Endometrial microvascular endothelial cells (primary cell): ENCODE data around the gene PLEKHN1. TPM values are rescaled to one million over a fixed set of nuclear protein-coding genes. Genes with fewer than 3 reads are reported as not detected.

Experiments
- in situ Hi-C: cut with HindIII; loops from 2 replicates; pipeline ENCODE4 v1.10.0; 2017; ENCODE audit warnings: low sequenced_read_pairs, low pct_unique_long_range_greater_than_20kb; ENCODE audit errors: inconsistent ontology term
- total RNA-seq: library from RNA; depleted of rRNA; stranded (reverse); fragments of >200 nt; gene quantifications from one replicate; pipeline ENCODE4 v1.2.3, GENCODE V29; 2015; ENCODE audit errors: inconsistent ontology term

PLEKHN1 gene, protein sequence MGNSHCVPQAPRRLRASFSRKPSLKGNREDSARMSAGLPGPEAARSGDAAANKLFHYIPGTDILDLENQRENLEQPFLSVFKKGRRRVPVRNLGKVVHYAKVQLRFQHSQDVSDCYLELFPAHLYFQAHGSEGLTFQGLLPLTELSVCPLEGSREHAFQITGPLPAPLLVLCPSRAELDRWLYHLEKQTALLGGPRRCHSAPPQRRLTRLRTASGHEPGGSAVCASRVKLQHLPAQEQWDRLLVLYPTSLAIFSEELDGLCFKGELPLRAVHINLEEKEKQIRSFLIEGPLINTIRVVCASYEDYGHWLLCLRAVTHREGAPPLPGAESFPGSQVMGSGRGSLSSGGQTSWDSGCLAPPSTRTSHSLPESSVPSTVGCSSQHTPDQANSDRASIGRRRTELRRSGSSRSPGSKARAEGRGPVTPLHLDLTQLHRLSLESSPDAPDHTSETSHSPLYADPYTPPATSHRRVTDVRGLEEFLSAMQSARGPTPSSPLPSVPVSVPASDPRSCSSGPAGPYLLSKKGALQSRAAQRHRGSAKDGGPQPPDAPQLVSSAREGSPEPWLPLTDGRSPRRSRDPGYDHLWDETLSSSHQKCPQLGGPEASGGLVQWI
- 0.56 TPM for total RNA-seq

GRCh38 chr1:966135-966703 is at the start of gene PLEKHN1:
TSS of gene PLEKHN1 (plus strand) at chr1:966482. CDS start at chr1:966532, 50 bp downstream.
- in situ Hi-C loops = no loop called here

DNA sequence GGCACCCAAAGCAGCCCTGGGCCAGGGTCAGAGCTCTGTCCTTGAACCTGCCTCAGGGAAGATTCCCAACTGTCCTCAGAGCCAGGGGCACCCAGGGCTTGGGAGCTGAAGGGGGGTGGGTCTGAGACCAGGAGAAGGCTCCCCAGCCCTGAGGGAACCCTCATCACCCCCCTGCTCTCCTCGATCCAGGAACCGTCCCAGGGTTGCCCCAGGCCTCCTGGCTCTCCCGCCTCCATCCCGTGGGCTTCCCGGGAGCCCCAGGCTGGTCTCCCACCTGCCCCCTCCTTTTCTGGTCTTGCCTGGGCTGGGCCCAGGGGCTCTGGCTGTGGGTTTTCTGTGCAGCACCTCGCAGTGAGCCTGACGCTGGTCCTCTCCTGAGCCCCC is 49.2 kb upstream of the PLEKHN1 start:
- in situ Hi-C loops = no loop called here

GRCh38 chr1:917466-918091 is 48.7 kb upstream of the PLEKHN1 start:
- in situ Hi-C loops = no loop called here

DNA sequence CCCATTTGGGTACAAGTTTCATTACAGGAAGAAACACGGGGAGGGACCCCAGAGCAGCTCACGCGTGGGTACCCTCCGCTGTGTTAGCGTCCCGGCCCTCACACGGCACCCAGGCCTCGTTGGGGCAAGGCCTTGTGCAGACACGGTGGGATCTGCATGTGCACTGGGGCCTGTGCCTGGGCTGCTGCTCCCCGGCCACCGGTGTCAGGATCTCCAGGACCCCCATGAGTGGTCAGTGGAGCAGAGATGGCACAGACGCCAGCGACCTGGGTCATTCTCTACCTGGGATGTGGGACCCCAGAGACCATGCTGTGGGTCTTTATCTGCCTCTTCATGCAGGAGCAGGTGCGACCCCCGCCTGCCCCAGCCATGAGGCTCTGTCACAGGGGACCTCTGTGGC is 47.9 kb upstream of the PLEKHN1 start:
- in situ Hi-C loops = no loop called here

DNA sequence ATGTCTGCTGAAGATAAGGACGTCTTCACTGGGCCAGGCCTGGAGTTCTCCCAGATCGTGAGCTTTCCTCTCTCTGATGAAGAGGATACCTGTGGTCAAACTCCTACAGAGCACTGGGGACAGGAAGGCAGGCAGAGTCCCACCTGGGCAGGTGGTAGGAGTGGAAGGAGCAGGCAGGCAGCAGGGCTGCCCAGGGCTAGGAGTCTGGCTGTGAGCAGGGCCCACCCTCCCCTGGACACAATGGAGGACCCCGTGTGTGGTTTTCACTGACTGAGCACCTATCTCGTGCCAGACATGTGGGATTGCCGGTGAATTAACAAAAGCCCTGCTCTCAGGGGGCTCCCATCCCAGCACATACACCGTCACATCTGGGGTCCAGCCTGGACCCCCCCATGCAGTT is 47.4 kb upstream of the PLEKHN1 start:
- in situ Hi-C loops = no loop called here

GRCh38 chr1:919271-919872 is 46.9 kb upstream of the PLEKHN1 start:
- in situ Hi-C loops = no loop called here

DNA sequence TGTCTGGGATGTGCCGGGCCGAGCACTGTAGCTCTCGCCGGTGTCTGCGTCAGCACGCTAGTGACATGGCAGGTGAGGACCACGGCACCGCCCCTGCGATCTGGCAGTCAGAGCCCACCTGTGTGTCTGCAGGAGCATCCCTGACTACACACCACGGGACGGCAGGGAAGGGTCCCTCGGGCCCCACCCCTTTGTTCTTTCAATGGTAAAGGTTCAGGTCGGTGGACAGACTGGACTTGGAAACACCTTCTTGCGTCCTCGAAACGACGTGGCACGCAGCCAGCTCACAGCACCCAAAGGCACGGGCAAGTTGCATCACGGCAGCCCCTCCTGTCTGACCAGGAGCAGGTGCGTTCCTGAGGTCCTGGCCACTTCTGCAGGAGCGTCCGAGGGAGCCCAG is 46.3 kb upstream of the PLEKHN1 start:
- in situ Hi-C loops = no loop called here

- in situ Hi-C loops = no loop called here
Measured at GRCh38 chr1:920521-920920, 45.8 kb upstream of the PLEKHN1 start.

DNA sequence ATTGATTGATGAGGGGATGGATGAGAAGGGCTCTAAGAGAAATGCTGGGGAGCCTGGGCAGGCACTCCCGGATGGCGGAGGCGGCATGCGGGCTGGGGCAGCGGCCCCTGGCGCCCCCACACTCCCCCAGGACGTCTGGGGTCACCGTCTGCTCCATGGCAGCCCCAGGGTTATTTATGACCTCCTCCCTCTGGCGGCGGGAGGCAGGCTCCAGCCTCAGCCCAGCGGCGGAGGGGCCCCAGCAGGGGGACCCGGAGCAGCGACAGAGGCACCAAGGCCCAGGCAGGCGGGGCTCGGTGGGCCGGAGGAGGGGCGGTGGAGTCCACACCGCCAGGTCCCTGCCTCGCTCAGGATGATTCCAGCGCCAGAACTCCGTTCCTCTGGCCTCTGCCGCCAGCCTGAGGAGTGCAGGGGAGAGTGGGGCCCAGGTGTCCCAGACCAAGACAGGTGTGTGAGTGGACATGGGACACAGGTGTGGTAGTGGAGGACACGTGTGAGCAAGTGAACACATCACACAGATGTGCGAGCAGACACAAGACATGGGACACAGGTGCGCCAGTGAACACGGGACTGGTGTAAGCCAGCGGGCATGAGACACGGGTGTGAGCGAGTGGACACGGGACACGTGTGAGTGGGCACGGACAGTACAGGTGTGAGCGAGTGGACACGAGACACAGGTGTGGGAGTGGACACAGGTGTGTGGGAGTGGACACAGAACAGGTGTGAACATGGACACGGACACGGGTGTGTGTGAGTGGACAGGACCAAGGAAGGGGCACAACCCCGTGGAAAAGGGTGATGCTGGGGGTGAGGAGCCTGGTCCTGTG is 45.1 kb upstream of the PLEKHN1 start:
- in situ Hi-C loops = no loop called here

DNA sequence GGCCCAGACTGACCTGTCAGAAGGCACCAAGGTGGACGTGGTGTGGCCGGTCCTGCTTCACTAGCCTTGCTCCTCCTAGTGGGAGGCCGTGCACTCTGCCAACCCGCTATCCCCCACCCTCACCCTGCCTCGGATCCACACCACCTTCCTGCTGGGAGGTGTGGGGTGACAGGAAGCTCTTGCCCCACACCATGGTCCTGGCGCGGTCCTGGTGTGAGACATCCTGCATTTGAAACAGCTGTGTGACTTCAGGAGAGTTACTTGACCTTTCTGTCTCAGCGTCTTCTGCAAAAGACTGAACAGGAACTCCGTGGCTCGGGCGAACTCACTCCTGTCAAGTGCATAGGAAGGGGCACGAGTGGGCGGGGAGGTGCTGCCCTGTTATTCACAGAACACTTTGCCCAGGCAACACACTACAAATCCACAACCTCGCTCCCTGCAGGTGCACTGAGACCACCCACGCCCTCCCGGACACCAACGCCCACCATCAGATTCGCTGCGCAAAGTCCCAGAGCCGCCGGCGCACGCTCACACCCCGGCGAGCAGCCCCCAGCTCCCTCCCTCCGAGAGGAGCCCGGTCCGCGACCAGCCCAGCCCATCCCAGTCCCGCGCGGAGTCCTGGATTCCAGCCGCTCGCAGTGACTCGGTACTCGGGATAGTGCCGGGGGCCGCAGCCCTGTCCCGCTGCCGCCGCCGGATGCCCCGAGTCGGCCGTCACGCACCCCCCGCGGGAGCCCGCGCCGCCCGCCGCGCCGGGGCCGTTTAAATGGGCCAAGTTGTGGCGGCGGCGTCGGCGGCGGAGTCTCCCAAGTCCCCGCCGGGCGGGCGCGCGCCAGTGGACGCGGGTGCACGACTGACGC is 42.9 kb upstream of the PLEKHN1 start, which contains the start of gene SAMD11:
TSS of gene SAMD11 (plus strand) at position 793 of the 860 bp plus-strand sequence. CDS start 509 bp downstream, outside the sequence.
- in situ Hi-C loops = no loop called here

- in situ Hi-C loops = no loop called here
Measured at GRCh38 chr1:923991-924655, 42.2 kb upstream of the PLEKHN1 start.

GRCh38 chr1:924656-925560 is 41.4 kb upstream of the PLEKHN1 start:
- in situ Hi-C loops = no loop called here

DNA sequence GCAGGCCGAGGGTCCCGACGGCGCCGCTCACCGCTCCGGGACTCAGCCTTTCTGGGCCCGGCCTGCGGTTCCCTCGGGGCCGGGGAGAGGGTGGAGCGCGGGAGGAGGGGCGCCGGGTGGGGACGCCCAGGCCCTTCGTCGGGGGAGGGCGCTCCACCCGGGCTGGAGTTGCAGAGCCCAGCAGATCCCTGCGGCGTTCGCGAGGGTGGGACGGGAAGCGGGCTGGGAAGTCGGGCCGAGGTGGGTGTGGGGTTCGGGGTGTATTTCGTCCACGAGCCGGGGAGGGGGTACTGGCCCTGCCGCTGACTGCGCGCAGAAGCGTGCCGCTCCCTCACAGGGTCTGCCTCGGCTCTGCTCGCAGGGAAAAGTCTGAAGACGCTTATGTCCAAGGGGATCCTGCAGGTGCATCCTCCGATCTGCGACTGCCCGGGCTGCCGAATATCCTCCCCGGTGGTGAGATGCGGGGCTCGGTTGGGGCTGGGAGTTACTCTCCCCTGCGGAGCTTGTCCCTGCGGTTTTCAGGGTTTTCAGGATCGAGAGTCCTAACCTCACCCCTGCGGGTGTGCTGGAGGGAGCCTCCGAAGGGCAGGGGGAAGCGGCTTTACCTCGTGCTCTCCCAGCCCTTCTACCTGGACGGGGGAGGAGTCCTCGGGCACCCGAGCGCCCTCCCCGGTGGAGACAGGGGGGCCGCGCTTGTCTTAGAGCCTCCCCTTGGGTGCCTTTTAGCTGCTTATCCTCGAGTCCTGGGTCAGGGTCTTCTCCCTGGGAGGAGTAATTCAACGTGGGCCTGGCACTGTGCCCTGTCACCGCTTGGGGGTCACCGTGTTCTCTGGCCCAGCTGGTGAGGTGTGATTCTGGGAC is 40.5 kb upstream of the PLEKHN1 start:
- in situ Hi-C loops = no loop called here

DNA sequence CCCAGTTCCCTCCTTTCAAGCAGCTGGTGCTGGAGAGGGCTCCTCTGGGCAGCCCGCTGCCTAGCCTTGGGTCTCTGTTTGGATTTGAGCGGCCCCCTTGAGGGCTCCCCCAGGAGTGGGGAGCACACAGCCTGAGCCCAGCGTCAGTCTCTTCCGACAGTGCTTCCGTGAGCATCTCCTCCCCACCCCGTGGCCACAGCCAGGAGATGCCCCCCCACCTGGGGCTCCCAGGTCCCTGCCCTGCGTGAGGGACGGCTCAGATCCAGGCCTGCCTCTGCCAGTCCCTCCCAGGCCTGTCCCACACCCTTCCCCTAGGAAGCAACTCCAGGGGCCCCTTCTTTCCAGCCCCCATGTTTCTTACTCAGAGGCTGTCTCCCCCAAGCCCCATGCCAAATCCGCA is 39.0 kb upstream of the PLEKHN1 start:
- in situ Hi-C loops = no loop called here

DNA sequence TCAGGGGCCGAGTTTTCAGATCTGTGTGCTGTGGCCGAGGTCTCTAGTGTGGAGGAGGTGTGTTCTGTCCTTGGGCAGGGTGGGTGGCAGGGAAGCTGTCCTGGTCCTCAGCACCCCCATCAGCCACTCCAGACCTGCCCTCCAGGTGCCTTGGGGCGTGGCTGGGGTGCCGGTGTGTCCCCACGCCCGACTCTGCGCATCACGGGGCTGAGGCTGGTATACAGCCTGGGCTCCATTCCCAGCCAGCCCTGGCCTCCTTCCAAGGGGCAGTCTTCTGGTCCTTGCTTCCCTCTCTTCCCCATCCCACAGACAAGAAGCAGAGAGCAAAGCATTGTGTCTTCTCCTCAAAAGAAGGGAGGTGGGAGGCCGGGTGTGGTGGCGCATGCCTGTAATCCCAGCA is 38.5 kb upstream of the PLEKHN1 start:
- in situ Hi-C loops = no loop called here
